SK-N-SH (cell line): ENCODE measurements around the gene PTPMT1. TPM values are rescaled to one million over a fixed set of nuclear protein-coding genes. Genes with fewer than 3 reads are reported as not detected.

Source experiments
- CTCF ChIA-PET: fragments of 300-600, 350-600 bp; formaldehyde crosslinking; extraction: SDS; loops from one replicate; lab custom pipeline; 2021; lab: Yijun Ruan, JAX
- POLR2A ChIA-PET: fragments of 350-600 bp; sonication (Branson Sonifier 250); formaldehyde crosslinking; extraction: SDS; loops from one replicate; lab custom pipeline; 2020; ENCODE audit warnings: antibody characterized with exemption, inconsistent platforms; lab: Yijun Ruan, JAX
- DNase-seq: peaks from one replicate; pipeline ENCODE4 v3.0.0; 2012
- H2AFZ ChIP-seq: fragments of 200-600 bp; sonication (generic); 2 replicates; pipeline ENCODE4 v1.8.1; 2016; ENCODE audit warnings: antibody characterized with exemption, mild to moderate bottlenecking, low read depth
- H3F3A ChIP-seq: fragments of 200-600 bp; sonication (generic); replicated peaks from 2 replicates; pipeline ENCODE3; 2016; ENCODE audit warnings: antibody characterized with exemption, mild to moderate bottlenecking; ENCODE audit not compliant: insufficient read depth
- H3K27ac ChIP-seq, 2 experiments: fragments of 200-500 bp in 1 of 2; fragments of 200-600 bp in 1 of 2; sonication (Bioruptor generic) in 1 of 2; sonication (generic), shearing (Covaris generic) in 1 of 2; 2 replicates each; pipeline versions ENCODE4 v1.5.1 to v1.6.1; 2014 to 2016; ENCODE audit warnings: low read depth in 2 of 2, inconsistent platforms in 1 of 2, low read length in 1 of 2, mild to moderate bottlenecking in 1 of 2, mixed read lengths in 1 of 2
- H3K27me3 ChIP-seq: fragments of 200-600 bp; sonication (generic), shearing (Covaris generic); 2 replicates; pipeline ENCODE4 v1.6.1; 2016; ENCODE audit warnings: mixed run types; ENCODE audit not compliant: insufficient read depth
- H3K36me3 ChIP-seq, 2 experiments: fragments of 200-500 bp in 1 of 2; fragments of 200-600 bp in 1 of 2; sonication (Bioruptor generic) in 1 of 2; sonication (generic) in 1 of 2; replicated peaks in 1 of 2; 2 replicates each; pipeline versions ENCODE3 to v1.5.1; 2014 to 2016; ENCODE audit warnings: low read length in 1 of 2, mild to moderate bottlenecking in 1 of 2; ENCODE audit not compliant: insufficient read depth in 2 of 2, control insufficient read depth in 1 of 2
- H3K4me1 ChIP-seq, 2 experiments: fragments of 200-500 bp in 1 of 2; fragments of 200-600 bp in 1 of 2; sonication (Bioruptor generic) in 1 of 2; sonication (generic), shearing (Covaris generic) in 1 of 2; 2 replicates each; pipeline versions ENCODE4 v1.5.1 to v1.6.1; 2014 to 2016; ENCODE audit warnings: low read depth in 1 of 2, low read length in 1 of 2, mixed run types in 1 of 2; ENCODE audit not compliant: insufficient read depth in 2 of 2, control insufficient read depth in 1 of 2
- H3K4me2 ChIP-seq: fragments of 200-600 bp; sonication (generic), shearing (Covaris generic); 2 replicates; pipeline ENCODE4 v1.6.1; 2017; ENCODE audit warnings: mixed run types
- H3K4me3 ChIP-seq, 2 experiments: fragments of 200-500 bp in 1 of 2; fragments of 200-600 bp in 1 of 2; sonication (Bioruptor generic) in 1 of 2; sonication (generic), shearing (Covaris generic) in 1 of 2; 2 replicates each; pipeline versions ENCODE4 v1.5.1 to v1.8.1; 2014 to 2016; ENCODE audit warnings: low read depth in 2 of 2, inconsistent platforms in 1 of 2, low read length in 1 of 2, mild to moderate bottlenecking in 1 of 2, mixed read lengths in 1 of 2, moderate library complexity in 1 of 2
- H3K79me2 ChIP-seq: fragments of 200-600 bp; sonication (generic); 2 replicates; pipeline ENCODE4 v1.8.1; 2017; ENCODE audit warnings: mild to moderate bottlenecking; ENCODE audit not compliant: insufficient read depth
- H3K9ac ChIP-seq: fragments of 200-600 bp; sonication (generic); 2 replicates; pipeline ENCODE4 v1.6.1; 2017; ENCODE audit warnings: mixed run types
- H3K9me2 ChIP-seq: fragments of 200-600 bp; sonication (generic); 2 replicates; pipeline ENCODE4 v1.6.1; 2017; ENCODE audit warnings: mixed run types
- H3K9me3 ChIP-seq: fragments of 200-600 bp; sonication (generic); 2 replicates; pipeline ENCODE4 v1.6.1; 2017; ENCODE audit warnings: mixed run types, mild to moderate bottlenecking, moderate library complexity
- H4K20me1 ChIP-seq: fragments of 200-600 bp; sonication (generic); 2 replicates; pipeline ENCODE4 v1.6.1; 2017; ENCODE audit warnings: mild to moderate bottlenecking, mixed run types; ENCODE audit not compliant: insufficient read depth
- EP300 ChIP-seq, 2 experiments: IDR thresholded peaks; 2 replicates each; pipeline versions ENCODE4 v1.4.0 to v1.6.1; 2012; ENCODE audit warnings: borderline replicate concordance in 1 of 2, low read depth in 1 of 2, low read length in 1 of 2
- EZH2phosphoT487 ChIP-seq: fragments of 200-600 bp; sonication (generic); IDR thresholded peaks from 2 replicates; pipeline ENCODE4 v1.6.1; 2017; ENCODE audit warnings: low read depth, mixed run types, mild to moderate bottlenecking, antibody characterized with exemption, moderate library complexity, borderline replicate concordance
- FOSL2 ChIP-seq: IDR thresholded peaks from 2 replicates; pipeline ENCODE4 v1.4.0; 2012; ENCODE audit warnings: low read depth, mild to moderate bottlenecking, moderate library complexity, borderline replicate concordance
- JUND ChIP-seq: IDR thresholded peaks from 2 replicates; pipeline ENCODE4 v1.4.0; 2012
- MAX ChIP-seq: IDR thresholded peaks from 2 replicates; pipeline ENCODE4 v1.4.0; 2012; ENCODE audit warnings: low read depth
- NRF1 ChIP-seq: IDR thresholded peaks from 2 replicates; pipeline ENCODE4 v1.6.1; 2012; ENCODE audit warnings: low read depth, mild to moderate bottlenecking, low read length
- RCOR1 ChIP-seq: fragments of 150-350 bp; IDR thresholded peaks from 2 replicates; pipeline ENCODE4 v1.6.1; 2017; ENCODE audit warnings: antibody characterized with exemption, low read length
- REST ChIP-seq: IDR thresholded peaks from 2 replicates; pipeline ENCODE4 v1.6.1; 2012; ENCODE audit warnings: mild to moderate bottlenecking, low read depth, low read length, moderate library complexity
- RXRA ChIP-seq: IDR thresholded peaks from 2 replicates; pipeline ENCODE4 v1.4.0; 2012; ENCODE audit warnings: low read depth, mild to moderate bottlenecking, borderline replicate concordance
- SMC3 ChIP-seq: IDR thresholded peaks from 2 replicates; pipeline ENCODE4 v1.6.1; 2012; ENCODE audit warnings: low read depth, low read length, improper control_type of control experiment
- USF2 ChIP-seq: fragments of 150-350 bp; IDR thresholded peaks from 2 replicates; pipeline ENCODE4 v1.6.1; 2017; ENCODE audit warnings: antibody characterized with exemption, low read length, low read depth, borderline replicate concordance
- WGBS: methylation state at CpG from one replicate; pipeline ENCODE4 v1.1.6; 2017; ENCODE audit warnings: low lambda C conversion rate; 5-methylcytosine and 5-hydroxymethylcytosine counted together
- polyA plus RNA-seq, 3 experiments: library from polyadenylated mRNA; depleted of rRNA; stranded (reverse); fragments of >200 nt; gene quantifications; 2 replicates each; pipeline ENCODE4 v1.2.3, GENCODE V29; 2012
- TF ChIP-seq, protein P1 (sequence below): IDR thresholded peaks from 2 replicates; pipeline ENCODE4 v1.4.0; 2012; ENCODE audit warnings: low read depth, borderline replicate concordance
- TF ChIP-seq, protein P2 (sequence below): fragments of 200-600 bp; sonication (generic); IDR thresholded peaks from 2 replicates; pipeline ENCODE4 v1.6.1; 2017; ENCODE audit warnings: antibody characterized with exemption, mild to moderate bottlenecking, moderate library complexity

The PTPMT1 gene
- polyA plus RNA-seq, 1 of the 3 experiments (the other 2 are of a cell fraction) = 64.4 TPM

DNA sequence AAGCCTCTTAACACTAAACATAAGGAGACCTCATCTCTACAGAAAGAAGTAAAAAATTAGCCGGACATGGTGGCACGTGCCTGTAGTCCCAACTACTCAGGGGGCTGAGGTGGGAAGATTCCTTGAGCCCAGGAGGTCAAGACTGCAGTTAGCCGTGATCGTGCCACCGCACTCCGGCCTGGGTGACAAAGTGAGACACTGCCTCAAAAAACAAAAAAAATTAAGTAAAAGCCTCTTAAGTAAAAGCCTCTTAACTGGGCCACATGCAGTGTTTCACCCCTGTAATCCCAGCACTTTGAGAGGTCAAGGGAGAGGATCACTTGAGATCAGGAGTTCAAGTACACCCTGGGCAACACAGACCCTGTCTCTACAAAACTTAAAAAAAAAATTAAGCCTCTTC, 38.2 kb upstream of the PTPMT1 start (continued):
- no peak for TF ChIP-seq REST
- TF ChIP-seq EZH2phosphoT487 = no peak

DNA sequence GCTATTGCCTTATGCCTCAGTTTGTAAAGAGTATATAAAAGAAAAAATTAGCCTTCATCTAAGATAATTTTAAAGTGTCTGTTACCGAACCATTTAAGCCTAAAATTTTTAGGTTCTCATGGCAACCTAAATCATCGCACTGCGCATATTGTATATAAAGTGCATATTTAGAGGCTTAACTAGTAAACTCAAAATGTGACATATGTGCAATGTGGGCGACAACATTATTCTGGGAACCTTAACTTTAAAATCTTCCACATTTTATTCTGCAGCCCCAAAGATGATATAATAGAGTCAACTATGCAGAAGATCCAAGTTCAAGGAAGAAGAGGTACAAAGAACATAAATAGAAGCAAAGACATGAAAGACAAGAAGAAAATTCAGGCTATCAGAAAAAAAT, 35.4 kb upstream of the PTPMT1 start:
- no peaks in the 10 kb centered on the region for H3K27me3 ChIP-seq
- no peak for DNase-seq
- H3K9me3 ChIP-seq = no peaks in the 10 kb centered on the region
- no peak overlapping the region for H3K9ac ChIP-seq
- H3K4me3 ChIP-seq = no peak overlapping the region
- peaks cover 0 to 31% of the 10 kb centered on the region in 2 experiments for H3K36me3 ChIP-seq
- ChIA-PET POLR2A (interaction anchor here (0.6 to 0.7 kb wide), 2 partner anchors 11 to 69 kb away, joined by 3 to 4 read pairs; no protein-coding TSS in a partner anchor), CTCF (no interaction called here)
- H3K4me2 ChIP-seq = no peak overlapping the region
- peaks cover 99% of the 10 kb centered on the region for H4K20me1 ChIP-seq
- no peaks in the 10 kb centered on the region for H3K9me2 ChIP-seq
- H3K27ac ChIP-seq = no peak overlapping the region
- peaks cover 8 to 35% of the 10 kb centered on the region in 2 experiments for H3K4me1 ChIP-seq
- H3K79me2 ChIP-seq = peaks cover 100% of the 10 kb centered on the region
- no peak overlapping the region for H2AFZ ChIP-seq
- WGBS = 97% methylated on average over 4 of the region's 4 CpGs
- peaks cover 16% of the 10 kb centered on the region for H3F3A ChIP-seq
- TF ChIP-seq RXRA (no peak), FOSL2 (no peak), USF2 (no peak), SMC3 (no peak), NRF1 (no peak), MAX (no peak), RCOR1 (no peak), REST (no peak), JUND (no peak), EP300 (IDR thresholded peaks at IDR 0.05; ENCODE audit: borderline replicate concordance in 1 of 2, low read depth in 1 of 2, low read length in 1 of 2) (no peak)
- TF ChIP-seq, protein P1, sequence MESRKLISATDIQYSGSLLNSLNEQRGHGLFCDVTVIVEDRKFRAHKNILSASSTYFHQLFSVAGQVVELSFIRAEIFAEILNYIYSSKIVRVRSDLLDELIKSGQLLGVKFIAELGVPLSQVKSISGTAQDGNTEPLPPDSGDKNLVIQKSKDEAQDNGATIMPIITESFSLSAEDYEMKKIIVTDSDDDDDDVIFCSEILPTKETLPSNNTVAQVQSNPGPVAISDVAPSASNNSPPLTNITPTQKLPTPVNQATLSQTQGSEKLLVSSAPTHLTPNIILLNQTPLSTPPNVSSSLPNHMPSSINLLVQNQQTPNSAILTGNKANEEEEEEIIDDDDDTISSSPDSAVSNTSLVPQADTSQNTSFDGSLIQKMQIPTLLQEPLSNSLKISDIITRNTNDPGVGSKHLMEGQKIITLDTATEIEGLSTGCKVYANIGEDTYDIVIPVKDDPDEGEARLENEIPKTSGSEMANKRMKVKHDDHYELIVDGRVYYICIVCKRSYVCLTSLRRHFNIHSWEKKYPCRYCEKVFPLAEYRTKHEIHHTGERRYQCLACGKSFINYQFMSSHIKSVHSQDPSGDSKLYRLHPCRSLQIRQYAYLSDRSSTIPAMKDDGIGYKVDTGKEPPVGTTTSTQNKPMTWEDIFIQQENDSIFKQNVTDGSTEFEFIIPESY = no peak
- TF ChIP-seq, protein P2, sequence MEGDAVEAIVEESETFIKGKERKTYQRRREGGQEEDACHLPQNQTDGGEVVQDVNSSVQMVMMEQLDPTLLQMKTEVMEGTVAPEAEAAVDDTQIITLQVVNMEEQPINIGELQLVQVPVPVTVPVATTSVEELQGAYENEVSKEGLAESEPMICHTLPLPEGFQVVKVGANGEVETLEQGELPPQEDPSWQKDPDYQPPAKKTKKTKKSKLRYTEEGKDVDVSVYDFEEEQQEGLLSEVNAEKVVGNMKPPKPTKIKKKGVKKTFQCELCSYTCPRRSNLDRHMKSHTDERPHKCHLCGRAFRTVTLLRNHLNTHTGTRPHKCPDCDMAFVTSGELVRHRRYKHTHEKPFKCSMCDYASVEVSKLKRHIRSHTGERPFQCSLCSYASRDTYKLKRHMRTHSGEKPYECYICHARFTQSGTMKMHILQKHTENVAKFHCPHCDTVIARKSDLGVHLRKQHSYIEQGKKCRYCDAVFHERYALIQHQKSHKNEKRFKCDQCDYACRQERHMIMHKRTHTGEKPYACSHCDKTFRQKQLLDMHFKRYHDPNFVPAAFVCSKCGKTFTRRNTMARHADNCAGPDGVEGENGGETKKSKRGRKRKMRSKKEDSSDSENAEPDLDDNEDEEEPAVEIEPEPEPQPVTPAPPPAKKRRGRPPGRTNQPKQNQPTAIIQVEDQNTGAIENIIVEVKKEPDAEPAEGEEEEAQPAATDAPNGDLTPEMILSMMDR = no peak
- TF ChIP-seq, all 33 proteins: peak for 0
